SK-N-SH (cell line): ENCODE data around the gene GSK3A. TPM values are rescaled to one million over a fixed set of nuclear protein-coding genes. Genes with fewer than 3 reads are reported as not detected.

ENCODE experiments used
- CTCF ChIA-PET: fragments of 300-600, 350-600 bp; formaldehyde crosslinking; extraction: SDS; loops from one replicate; lab custom pipeline; 2021; lab: Yijun Ruan, JAX
- POLR2A ChIA-PET: fragments of 350-600 bp; sonication (Branson Sonifier 250); formaldehyde crosslinking; extraction: SDS; loops from one replicate; lab custom pipeline; 2020; ENCODE audit warnings: antibody characterized with exemption, inconsistent platforms; lab: Yijun Ruan, JAX
- DNase-seq: peaks from one replicate; pipeline ENCODE4 v3.0.0; 2012
- H2AFZ ChIP-seq: fragments of 200-600 bp; sonication (generic); 2 replicates; pipeline ENCODE4 v1.8.1; 2016; ENCODE audit warnings: antibody characterized with exemption, mild to moderate bottlenecking, low read depth
- H3F3A ChIP-seq: fragments of 200-600 bp; sonication (generic); replicated peaks from 2 replicates; pipeline ENCODE3; 2016; ENCODE audit warnings: antibody characterized with exemption, mild to moderate bottlenecking; ENCODE audit not compliant: insufficient read depth
- H3K27ac ChIP-seq, 2 experiments: fragments of 200-500 bp in 1 of 2; fragments of 200-600 bp in 1 of 2; sonication (Bioruptor generic) in 1 of 2; sonication (generic), shearing (Covaris generic) in 1 of 2; 2 replicates each; pipeline versions ENCODE4 v1.5.1 to v1.6.1; 2014 to 2016; ENCODE audit warnings: low read depth in 2 of 2, inconsistent platforms in 1 of 2, low read length in 1 of 2, mild to moderate bottlenecking in 1 of 2, mixed read lengths in 1 of 2
- H3K27me3 ChIP-seq: fragments of 200-600 bp; sonication (generic), shearing (Covaris generic); 2 replicates; pipeline ENCODE4 v1.6.1; 2016; ENCODE audit warnings: mixed run types; ENCODE audit not compliant: insufficient read depth
- H3K36me3 ChIP-seq, 2 experiments: fragments of 200-500 bp in 1 of 2; fragments of 200-600 bp in 1 of 2; sonication (Bioruptor generic) in 1 of 2; sonication (generic) in 1 of 2; replicated peaks in 1 of 2; 2 replicates each; pipeline versions ENCODE3 to v1.5.1; 2014 to 2016; ENCODE audit warnings: low read length in 1 of 2, mild to moderate bottlenecking in 1 of 2; ENCODE audit not compliant: insufficient read depth in 2 of 2, control insufficient read depth in 1 of 2
- H3K4me1 ChIP-seq, 2 experiments: fragments of 200-500 bp in 1 of 2; fragments of 200-600 bp in 1 of 2; sonication (Bioruptor generic) in 1 of 2; sonication (generic), shearing (Covaris generic) in 1 of 2; 2 replicates each; pipeline versions ENCODE4 v1.5.1 to v1.6.1; 2014 to 2016; ENCODE audit warnings: low read depth in 1 of 2, low read length in 1 of 2, mixed run types in 1 of 2; ENCODE audit not compliant: insufficient read depth in 2 of 2, control insufficient read depth in 1 of 2
- H3K4me2 ChIP-seq: fragments of 200-600 bp; sonication (generic), shearing (Covaris generic); 2 replicates; pipeline ENCODE4 v1.6.1; 2017; ENCODE audit warnings: mixed run types
- H3K4me3 ChIP-seq, 2 experiments: fragments of 200-500 bp in 1 of 2; fragments of 200-600 bp in 1 of 2; sonication (Bioruptor generic) in 1 of 2; sonication (generic), shearing (Covaris generic) in 1 of 2; 2 replicates each; pipeline versions ENCODE4 v1.5.1 to v1.8.1; 2014 to 2016; ENCODE audit warnings: low read depth in 2 of 2, inconsistent platforms in 1 of 2, low read length in 1 of 2, mild to moderate bottlenecking in 1 of 2, mixed read lengths in 1 of 2, moderate library complexity in 1 of 2
- H3K79me2 ChIP-seq: fragments of 200-600 bp; sonication (generic); 2 replicates; pipeline ENCODE4 v1.8.1; 2017; ENCODE audit warnings: mild to moderate bottlenecking; ENCODE audit not compliant: insufficient read depth
- H3K9ac ChIP-seq: fragments of 200-600 bp; sonication (generic); 2 replicates; pipeline ENCODE4 v1.6.1; 2017; ENCODE audit warnings: mixed run types
- H3K9me2 ChIP-seq: fragments of 200-600 bp; sonication (generic); 2 replicates; pipeline ENCODE4 v1.6.1; 2017; ENCODE audit warnings: mixed run types
- H3K9me3 ChIP-seq: fragments of 200-600 bp; sonication (generic); 2 replicates; pipeline ENCODE4 v1.6.1; 2017; ENCODE audit warnings: mixed run types, mild to moderate bottlenecking, moderate library complexity
- H4K20me1 ChIP-seq: fragments of 200-600 bp; sonication (generic); 2 replicates; pipeline ENCODE4 v1.6.1; 2017; ENCODE audit warnings: mild to moderate bottlenecking, mixed run types; ENCODE audit not compliant: insufficient read depth
- MXI1 ChIP-seq: IDR thresholded peaks from 2 replicates; pipeline ENCODE4 v1.6.1; 2012; ENCODE audit warnings: mild to moderate bottlenecking, low read depth, low read length, improper control_type of control experiment
- NFIC ChIP-seq: IDR thresholded peaks from 2 replicates; pipeline ENCODE4 v1.4.0; 2012; ENCODE audit warnings: borderline replicate concordance
- NRF1 ChIP-seq: IDR thresholded peaks from 2 replicates; pipeline ENCODE4 v1.6.1; 2012; ENCODE audit warnings: low read depth, mild to moderate bottlenecking, low read length
- PBX3 ChIP-seq: IDR thresholded peaks from 2 replicates; pipeline ENCODE4; 2012
- POLR2AphosphoS5 ChIP-seq: IDR thresholded peaks from 2 replicates; pipeline ENCODE4 v1.6.1; 2012; ENCODE audit warnings: low read depth, low read length
- REST ChIP-seq: IDR thresholded peaks from 2 replicates; pipeline ENCODE4 v1.6.1; 2012; ENCODE audit warnings: mild to moderate bottlenecking, low read depth, low read length, moderate library complexity
- SMC3 ChIP-seq: IDR thresholded peaks from 2 replicates; pipeline ENCODE4 v1.6.1; 2012; ENCODE audit warnings: low read depth, low read length, improper control_type of control experiment
- TAF1 ChIP-seq: IDR thresholded peaks from 2 replicates; pipeline ENCODE4 v1.6.1; 2012; ENCODE audit warnings: low read depth, mild to moderate bottlenecking, low read length, moderate library complexity, borderline replicate concordance
- TCF12 ChIP-seq: IDR thresholded peaks from 2 replicates; pipeline ENCODE4 v1.4.0; 2012
- USF2 ChIP-seq: fragments of 150-350 bp; IDR thresholded peaks from 2 replicates; pipeline ENCODE4 v1.6.1; 2017; ENCODE audit warnings: antibody characterized with exemption, low read length, low read depth, borderline replicate concordance
- WGBS: methylation state at CpG from one replicate; pipeline ENCODE4 v1.1.6; 2017; ENCODE audit warnings: low lambda C conversion rate; 5-methylcytosine and 5-hydroxymethylcytosine counted together
- polyA plus RNA-seq, 3 experiments: library from polyadenylated mRNA; depleted of rRNA; stranded (reverse); fragments of >200 nt; gene quantifications; 2 replicates each; pipeline ENCODE4 v1.2.3, GENCODE V29; 2012

Gene GSK3A
- polyA plus RNA-seq, 1 of the 3 experiments (the other 2 are of a cell fraction), result 42.1 TPM

- H3K9ac ChIP-seq, result no peak overlapping the region
- ChIA-PET POLR2A (interaction anchor here (0.6 to 0.9 kb wide), 2 partner anchors 11 to 37 kb away, joined by 4 read pairs; no protein-coding TSS in a partner anchor), CTCF (interaction anchor here (0.7 to 1.8 kb wide), 2 partner anchors 11 to 74 kb away, joined by 4 to 9 read pairs; no protein-coding TSS in a partner anchor)
- H4K20me1 ChIP-seq, result peaks cover 24% of the 10 kb centered on the region
- WGBS, result 0% methylated on average over 5 of the region's 76 CpGs
- H3K9me3 ChIP-seq, result no peaks in the 10 kb centered on the region
- H2AFZ ChIP-seq, result no peak overlapping the region
- peak; percentile 95 for DNase-seq
- H3K4me1 ChIP-seq, result peaks cover 38 to 53% of the 10 kb centered on the region in 2 experiments
- H3K27ac ChIP-seq, result peak overlapping the region in 1 of 2 experiments; percentile 95; a peak in 2 of 4 replicates
- H3K9me2 ChIP-seq, result no peaks in the 10 kb centered on the region
- no peak for TF ChIP-seq USF2
- peak; percentile 54 for TF ChIP-seq NRF1
- no peak for TF ChIP-seq SMC3
- peaks cover 36% of the 10 kb centered on the region for H3F3A ChIP-seq
- H3K4me3 ChIP-seq, result peak overlapping the region in 1 of 2 experiments; percentile 88; a peak in 2 of 4 replicates
- H3K36me3 ChIP-seq, result peaks cover 13 to 24% of the 10 kb centered on the region in 2 experiments
- H3K27me3 ChIP-seq, result no peaks in the 10 kb centered on the region
- no peak overlapping the region for H3K4me2 ChIP-seq
- H3K79me2 ChIP-seq, result peaks cover 51% of the 10 kb centered on the region
Measured at GRCh38 chr19:42284066-42284501, 41.7 kb upstream of the GSK3A start.

- no peaks in the 10 kb centered on the region for H3K9me3 ChIP-seq
- H3K4me2 ChIP-seq, result peak overlapping the region; percentile 97
- POLR2A ChIA-PET, result no interaction called here
- no peak for TF ChIP-seq TCF12
- peak; percentile 74 for TF ChIP-seq PBX3
- peak; percentile 79 for TF ChIP-seq NFIC
- TF ChIP-seq REST, result no peak
- peak; percentile 34; the same call in 1 of the 2 replicates for TF ChIP-seq MXI1
- peak; percentile 25; the same call in 1 of the 2 replicates for TF ChIP-seq NRF1
- TF ChIP-seq POLR2AphosphoS5, result peak; percentile 38; the same call in 1 of the 2 replicates
- 0 out of 2 replicates have a peak, but pooled peaks have one; percentile 7 for TF ChIP-seq TAF1
- no peaks in the 10 kb centered on the region for H3K27me3 ChIP-seq
- peak overlapping the region; percentile 39; the same call in 1 of the 2 replicates for H3K9ac ChIP-seq
- 18% methylated on average over 19 of the region's 74 CpGs for WGBS
- peaks cover 24% of the 10 kb centered on the region for H4K20me1 ChIP-seq
- H2AFZ ChIP-seq, result no peak overlapping the region
- CTCF ChIA-PET, result interaction anchor here (0.7 to 7.1 kb wide), 3 partner anchors 13 to 75 kb away, joined by 3 to 205 read pairs (median 4); partner anchors contain the start of gene GSK3A
- peaks cover 9 to 18% of the 10 kb centered on the region in 2 experiments for H3K36me3 ChIP-seq
- peak overlapping the region; percentile 58 to 60 for H3K4me3 ChIP-seq
- H3F3A ChIP-seq, result peaks cover 41% of the 10 kb centered on the region
- peak overlapping the region; percentile 93 to 96 for H3K27ac ChIP-seq
- peak; percentile 94 for DNase-seq
- peaks cover 45 to 59% of the 10 kb centered on the region in 2 experiments for H3K4me1 ChIP-seq
- H3K79me2 ChIP-seq, result peaks cover 58% of the 10 kb centered on the region
- H3K9me2 ChIP-seq, result no peaks in the 10 kb centered on the region
Measured at GRCh38 chr19:42283188-42284065, 41.0 kb upstream of the GSK3A start.
